GM21576 (cell line): ENCODE results near the gene GAPVD1.
"Not testable (repeated sequence)": the region's sequence is repeated elsewhere in the genome, so short reads cannot be mapped to it uniquely, and the experiment has no call there.

Source experiments
- ATAC-seq: cut with Tn5 transposase; IDR thresholded peaks from one replicate; pipeline ENCODE4 v1.9.1; 2021; ENCODE audit warnings: mild to moderate bottlenecking, moderate library complexity; ENCODE audit not compliant: unreplicated experiment

GAPVD1 gene, protein sequence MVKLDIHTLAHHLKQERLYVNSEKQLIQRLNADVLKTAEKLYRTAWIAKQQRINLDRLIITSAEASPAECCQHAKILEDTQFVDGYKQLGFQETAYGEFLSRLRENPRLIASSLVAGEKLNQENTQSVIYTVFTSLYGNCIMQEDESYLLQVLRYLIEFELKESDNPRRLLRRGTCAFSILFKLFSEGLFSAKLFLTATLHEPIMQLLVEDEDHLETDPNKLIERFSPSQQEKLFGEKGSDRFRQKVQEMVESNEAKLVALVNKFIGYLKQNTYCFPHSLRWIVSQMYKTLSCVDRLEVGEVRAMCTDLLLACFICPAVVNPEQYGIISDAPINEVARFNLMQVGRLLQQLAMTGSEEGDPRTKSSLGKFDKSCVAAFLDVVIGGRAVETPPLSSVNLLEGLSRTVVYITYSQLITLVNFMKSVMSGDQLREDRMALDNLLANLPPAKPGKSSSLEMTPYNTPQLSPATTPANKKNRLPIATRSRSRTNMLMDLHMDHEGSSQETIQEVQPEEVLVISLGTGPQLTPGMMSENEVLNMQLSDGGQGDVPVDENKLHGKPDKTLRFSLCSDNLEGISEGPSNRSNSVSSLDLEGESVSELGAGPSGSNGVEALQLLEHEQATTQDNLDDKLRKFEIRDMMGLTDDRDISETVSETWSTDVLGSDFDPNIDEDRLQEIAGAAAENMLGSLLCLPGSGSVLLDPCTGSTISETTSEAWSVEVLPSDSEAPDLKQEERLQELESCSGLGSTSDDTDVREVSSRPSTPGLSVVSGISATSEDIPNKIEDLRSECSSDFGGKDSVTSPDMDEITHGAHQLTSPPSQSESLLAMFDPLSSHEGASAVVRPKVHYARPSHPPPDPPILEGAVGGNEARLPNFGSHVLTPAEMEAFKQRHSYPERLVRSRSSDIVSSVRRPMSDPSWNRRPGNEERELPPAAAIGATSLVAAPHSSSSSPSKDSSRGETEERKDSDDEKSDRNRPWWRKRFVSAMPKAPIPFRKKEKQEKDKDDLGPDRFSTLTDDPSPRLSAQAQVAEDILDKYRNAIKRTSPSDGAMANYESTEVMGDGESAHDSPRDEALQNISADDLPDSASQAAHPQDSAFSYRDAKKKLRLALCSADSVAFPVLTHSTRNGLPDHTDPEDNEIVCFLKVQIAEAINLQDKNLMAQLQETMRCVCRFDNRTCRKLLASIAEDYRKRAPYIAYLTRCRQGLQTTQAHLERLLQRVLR (N-terminal part only)

DNA sequence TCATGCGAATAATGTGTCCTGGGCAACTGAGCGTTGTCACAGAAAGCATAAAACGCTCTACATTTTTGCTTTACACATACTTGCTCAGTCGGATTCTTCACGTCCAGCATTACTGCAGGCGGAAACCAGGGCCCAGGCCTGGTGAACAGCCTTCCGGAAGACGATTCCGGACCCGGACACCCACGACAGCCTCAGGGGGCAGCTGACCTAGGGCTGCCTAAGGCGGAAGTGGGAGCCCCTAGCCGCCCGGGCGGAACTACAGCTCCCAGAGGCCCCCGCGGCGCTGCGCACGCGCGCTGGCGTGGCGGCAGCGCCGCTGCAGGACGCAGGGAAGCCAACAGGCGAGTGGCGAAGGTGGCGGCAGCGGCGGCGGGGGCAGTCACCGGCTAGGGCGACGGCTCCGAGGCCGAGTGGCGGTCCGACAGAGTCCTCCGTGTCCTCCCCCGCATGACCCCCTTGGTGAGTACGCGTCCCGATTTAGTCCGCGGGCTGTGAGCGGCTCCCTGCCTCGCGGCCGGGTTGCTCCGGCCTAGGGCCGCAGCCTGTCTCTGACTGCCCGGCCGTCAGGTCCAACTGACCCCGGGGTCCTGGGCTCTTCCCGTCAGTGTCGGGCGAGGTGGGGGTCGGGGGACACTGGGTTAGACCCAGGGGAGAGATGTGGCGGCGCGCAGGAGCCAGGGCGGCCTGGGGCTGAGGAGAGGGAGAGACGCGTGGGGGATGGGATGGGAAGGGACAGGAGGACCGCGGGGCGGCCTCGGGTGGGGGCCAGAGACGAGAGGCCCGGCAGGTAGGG, at the start of gene GAPVD1:
TSS of gene GAPVD1 (plus strand) at position 326 of the 793 bp plus-strand sequence. CDS start 37,096 bp downstream, outside the sequence.
- peak; percentile 91 for ATAC-seq

DNA sequence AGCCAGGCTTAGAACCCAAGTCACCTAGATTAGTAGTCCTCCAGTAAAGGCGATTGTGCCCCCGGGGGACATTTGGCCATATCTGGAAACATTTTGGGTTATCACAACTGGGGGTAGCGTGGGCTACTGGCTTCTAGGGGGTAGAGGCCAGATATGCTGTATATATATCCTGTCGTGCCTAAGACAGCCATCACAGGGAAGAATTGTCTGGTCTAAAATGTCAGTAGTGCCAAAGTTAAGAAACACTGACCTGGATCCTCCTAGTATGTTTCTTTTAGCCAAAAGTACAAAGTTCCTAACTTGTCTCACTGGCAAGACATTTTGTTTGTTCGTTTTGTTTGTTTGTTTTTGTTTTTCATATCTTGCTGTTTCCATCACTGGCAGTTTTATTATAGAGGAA, 47.4 kb upstream of the GAPVD1 start:
- no peak for ATAC-seq

DNA sequence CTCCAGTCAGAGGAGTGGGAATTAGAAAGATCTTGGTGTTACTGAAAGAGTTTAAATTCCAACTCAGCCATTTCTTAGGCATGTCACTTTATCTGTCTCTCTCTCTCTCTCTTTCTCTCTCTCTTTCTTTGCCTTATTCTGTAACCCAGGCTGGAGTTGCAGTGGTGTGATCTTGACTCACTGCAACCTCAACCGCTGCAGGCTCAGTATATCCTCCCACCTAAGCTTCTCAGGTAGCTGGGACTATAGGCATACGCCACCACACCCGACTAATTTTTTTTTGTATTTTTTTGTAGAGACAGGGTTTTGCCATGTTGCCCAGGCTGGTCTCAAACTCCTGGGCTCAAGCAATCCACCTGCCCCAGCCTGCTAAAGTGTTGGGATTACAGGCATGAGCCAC, 43.0 kb upstream of the GAPVD1 start:
- no peak for ATAC-seq

DNA sequence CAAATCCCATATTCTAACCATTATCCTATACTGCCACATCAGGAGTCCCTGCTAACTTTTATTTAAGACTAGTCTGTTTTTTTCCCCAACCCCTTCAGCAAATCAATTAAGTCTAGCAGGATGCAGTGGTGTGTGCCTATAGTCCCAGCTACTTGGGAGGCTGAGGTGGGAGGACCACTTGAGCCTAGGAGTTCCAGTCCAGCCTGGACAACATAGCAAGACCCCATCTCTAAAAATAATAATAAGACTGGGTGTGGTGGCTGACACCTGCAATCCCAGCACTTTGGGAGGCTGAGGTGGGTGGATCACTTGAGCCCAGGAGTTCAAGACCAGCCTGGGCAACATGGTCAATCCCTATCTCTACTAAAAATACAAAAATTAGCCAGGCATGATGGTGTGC, 36.8 kb upstream of the GAPVD1 start:
- not testable (repeated sequence) for ATAC-seq

DNA sequence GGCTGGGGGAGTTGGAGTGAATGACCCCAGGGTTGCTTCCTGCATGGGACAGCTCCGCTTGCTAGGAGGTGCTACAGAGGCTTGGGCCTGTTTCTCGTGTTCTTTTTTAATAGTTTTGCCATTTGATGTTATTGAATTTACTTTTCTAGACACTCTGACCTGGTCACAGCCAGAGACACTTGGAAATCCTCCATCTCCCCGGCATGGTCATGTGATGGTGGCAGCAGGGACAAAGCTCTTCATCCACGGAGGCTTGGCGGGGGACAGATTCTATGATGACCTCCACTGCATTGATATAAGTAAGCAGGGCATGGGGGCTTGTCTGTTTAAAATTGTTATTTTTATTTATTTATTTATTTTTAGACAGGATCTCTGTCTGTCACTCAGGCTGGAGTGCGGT, 33.9 kb upstream of the GAPVD1 start:
- ATAC-seq: no peak

DNA sequence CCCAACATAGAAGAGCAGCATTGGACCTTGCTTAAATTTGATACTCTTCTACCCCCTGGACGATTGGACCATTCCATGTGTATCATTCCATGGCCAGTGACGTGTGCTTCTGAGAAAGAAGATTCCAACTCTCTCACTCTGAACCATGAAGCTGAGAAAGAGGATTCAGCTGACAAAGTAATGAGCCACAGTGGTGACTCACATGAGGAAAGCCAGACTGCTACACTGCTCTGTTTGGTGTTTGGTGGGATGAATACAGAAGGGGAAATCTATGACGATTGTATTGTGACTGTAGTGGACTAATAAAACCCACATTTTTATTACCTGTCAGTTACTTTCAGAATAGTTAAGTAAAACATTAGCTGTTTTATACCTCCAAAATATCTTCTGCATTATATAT, 27.9 kb upstream of the GAPVD1 start:
- no peak for ATAC-seq

DNA sequence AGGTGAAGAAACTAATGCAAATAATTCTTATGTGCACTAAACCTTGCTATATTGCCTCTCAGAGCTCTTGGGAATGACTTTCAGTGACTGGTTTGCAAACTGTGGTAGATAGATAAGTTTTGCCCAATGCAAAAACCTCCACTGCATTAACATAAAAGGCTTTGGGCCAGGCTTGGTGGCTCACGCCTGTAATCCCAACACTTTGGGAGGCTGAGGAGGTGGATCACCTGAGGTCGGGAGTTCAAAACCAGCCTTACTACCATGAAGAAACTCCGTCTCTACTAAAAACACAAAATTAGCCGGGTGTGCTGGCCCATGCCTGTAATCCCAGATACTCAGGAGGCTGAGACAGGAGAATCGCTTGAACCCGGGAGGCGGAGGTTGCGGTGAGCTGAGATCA, 27.5 kb upstream of the GAPVD1 start:
- not testable (repeated sequence) for ATAC-seq

DNA sequence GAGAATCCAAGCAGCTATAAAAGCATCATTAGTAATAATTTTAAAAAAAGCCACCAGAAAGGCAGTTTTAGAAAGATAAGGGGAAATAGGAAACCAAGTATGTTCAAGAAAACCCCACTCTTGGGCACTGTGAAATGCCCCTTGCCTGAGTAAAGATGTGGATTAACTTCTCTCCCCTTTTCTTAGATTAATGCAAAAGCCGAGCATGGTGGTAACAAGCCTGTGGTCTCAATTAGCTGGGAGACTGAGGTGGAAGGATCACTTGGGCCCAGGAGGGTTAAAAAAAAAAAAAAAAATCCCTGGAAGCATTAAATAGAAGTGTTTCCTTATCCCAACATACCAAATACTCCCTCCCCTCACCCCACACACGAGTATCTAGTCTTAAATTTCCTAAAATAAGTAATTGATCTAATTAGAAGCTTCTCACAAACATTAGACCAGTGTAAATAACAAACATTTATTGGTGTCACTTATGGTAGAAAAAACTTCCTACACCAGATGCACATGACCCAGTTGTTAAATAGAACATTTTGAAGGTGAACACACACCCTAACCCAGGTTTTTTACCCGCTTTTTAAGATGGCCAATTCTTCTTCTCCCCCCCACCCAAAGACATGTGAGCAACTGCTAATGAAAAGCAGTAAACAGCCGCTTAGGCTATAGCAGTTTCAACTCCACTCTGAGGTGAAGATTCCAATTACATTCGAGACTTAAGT, 25.7 kb upstream of the GAPVD1 start:
- no peak for ATAC-seq

DNA sequence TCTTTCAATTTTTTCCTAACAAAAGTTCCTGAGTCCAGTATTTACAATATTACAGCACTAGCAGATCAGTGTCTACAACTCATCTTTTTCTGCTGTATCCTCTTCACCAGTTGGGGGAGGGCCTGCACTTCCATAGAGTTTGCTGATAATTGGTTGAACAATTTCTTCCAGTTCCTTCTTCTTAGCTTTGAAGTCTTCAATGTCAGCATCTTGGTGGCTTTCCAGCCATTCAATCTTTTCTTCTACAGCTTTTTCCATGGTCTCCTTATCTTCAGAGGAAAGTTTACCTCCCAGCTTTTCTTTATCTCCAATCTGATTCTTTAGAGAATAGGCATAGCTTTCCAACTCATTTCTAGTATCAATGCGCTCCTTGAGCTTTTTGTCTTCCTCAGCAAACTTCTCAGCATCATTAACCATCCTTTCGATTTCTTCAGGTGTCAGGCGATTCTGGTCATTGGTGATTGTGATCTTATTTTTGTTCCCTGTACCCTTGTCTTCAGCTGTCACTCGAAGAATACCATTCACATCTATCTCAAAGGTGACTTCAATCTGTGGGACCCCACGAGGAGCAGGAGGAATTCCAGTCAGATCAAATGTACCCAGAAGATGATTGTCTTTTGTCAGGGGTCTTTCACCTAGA, 25.0 kb upstream of the GAPVD1 start:
- not testable (repeated sequence) for ATAC-seq

DNA sequence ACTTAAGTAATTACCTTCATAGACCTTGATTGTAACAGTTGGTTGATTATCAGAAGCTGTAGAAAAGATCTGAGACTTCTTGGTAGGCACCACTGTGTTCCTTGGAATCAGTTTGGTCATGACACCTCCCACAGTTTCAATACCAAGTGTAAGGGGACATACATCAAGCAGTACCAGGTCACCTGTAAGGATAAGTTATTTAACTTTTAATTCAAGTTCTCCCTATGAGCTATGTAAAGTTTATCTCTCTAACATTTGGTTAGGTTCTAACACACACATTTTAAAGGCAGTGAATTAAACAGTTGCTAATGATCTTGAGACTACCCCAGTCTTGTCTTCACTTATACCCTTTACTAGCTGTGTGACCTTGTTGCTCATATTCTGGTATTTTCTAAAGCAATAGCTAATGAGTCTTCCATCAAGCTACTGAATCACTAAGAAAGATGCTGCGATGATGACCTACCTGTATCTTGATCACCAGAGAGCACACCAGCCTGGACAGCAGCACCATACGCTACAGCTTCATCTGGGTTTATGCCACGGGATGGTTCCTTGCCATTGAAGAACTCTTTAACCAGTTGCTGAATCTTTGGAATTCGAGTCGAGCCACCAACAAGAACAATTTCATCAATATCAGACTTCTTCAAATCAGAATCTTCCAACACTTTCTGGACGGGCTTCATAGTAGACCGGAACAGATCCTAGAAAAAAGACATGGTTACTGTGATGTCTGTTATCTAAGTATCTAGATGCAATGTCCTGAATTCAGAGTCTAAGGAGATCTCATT, 23.3 kb upstream of the GAPVD1 start:
- ATAC-seq: no peak

DNA sequence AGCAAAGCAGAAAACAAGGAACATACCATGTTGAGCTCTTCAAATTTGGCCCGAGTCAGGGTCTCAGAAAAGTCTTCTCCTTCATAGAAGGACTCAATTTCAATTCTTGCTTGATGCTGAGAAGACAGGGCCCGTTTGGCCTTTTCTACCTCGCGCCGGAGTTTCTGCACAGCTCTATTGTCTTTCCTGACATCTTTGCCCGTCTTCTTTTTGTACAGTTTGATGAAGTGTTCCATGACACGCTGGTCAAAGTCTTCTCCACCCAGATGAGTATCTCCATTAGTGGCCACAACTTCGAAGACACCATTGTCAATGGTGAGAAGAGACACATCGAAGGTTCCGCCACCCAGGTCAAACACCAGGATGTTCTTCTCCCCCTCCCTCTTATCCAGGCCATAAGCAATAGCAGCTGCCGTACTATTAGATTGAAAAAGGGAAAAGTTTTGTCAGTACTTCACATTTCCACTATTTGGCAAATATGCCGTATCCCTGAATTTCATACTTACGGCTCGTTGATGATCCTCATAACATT, 22.6 kb upstream of the GAPVD1 start:
- no peak for ATAC-seq

DNA sequence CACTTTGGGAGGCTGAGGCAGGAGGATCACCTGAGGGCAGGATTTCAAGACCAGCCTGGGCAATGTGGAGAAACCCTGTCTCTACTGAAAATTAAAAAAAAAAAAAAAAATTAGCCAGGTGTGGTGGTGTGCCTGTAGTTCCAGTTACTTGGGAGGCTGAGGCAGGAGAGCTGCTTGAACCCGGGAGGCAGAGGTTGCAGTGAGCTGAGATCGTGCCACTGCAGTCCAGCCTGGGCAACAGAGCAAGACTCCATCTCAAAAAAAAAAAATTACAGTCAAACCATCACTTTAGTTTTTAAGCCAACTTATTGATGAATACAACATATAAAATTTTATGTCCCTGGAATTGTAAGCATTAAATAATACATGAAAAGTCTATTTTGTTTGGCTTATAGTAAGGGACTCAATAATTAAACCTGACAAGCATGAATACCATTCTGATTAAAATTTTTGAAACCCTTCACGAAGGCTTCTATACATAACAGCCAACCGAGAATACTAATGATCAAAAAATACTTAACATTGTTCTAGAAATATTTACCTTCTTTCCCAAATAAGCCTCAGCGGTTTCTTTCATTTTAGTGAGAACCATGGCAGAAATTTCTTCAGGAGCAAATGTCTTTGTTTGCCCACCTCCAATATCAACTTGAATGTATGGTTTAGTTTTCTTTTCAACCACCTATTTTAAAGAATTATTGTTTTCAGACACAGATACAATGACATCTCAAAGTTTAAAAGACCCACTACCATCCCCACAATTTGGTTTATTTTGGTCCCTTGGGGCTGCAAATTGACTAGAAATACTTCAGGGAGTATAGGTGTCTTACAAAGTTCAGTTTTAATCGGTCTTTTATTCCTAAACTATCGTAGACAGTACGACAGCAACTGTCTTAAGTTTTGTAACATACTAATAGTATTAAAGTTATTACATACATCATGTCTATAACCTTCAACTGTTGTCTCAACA, 21.7 kb upstream of the GAPVD1 start:
- no peak for ATAC-seq

DNA sequence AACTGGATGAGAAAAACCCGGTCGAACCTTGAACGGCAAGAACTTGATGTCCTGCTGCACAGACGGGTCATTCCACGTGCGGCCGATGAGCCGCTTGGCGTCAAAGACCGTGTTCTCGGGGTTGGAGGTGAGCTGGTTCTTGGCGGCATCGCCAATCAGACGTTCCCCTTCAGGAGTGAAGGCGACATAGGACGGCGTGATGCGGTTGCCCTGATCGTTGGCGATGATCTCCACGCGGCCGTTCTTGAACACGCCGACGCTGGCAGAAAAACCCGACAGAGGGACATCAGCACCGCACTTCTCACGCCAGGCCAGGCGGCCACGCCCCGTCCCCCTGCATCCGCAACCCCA, 21.0 kb upstream of the GAPVD1 start:
- ATAC-seq: peak; percentile 3

DNA sequence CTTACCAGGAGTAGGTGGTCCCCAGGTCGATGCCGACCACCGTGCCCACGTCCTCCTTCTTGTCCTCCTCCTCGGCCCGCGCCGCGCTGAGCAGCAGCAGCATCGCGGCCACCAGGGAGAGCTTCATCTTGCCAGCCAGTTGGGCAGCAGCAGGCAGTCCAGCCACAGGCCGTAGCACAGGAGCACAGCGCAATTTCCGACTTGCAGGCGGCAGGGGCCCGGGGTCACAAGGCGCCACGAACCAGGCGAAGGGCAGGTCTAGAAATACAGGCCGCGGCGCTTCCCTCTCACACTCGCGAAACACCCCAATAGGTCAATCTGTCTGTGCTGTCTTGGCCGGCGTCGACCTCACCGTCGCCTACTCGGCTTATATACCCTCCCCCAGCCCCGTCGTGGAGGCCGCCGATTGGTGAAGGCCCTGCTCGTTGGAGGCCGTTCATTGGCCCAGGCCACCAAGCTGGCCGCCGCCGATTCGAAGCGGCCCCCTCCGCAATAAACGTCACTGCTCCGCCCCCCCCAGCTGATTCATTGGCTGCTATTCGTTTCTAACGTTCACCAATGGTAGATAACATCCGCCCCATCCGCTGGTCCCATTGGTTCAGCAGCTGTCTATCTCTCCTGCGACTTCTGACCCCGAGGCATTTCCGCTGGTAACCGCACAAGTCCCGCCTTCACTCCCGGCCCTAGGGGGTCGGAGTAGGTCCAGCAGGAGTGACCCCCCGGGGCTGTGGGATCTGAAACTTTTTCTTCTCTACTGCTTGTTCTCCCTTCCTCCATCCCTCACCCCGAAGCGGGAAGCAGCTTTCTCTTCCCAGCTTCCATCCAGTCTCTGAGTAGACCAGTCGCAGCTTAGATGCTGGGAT, 20.4 kb upstream of the GAPVD1 start, which contains the start of gene HSPA5:
TSS of gene HSPA5 (minus strand) at position 344 of the 863 bp plus-strand sequence. CDS start at position 127, 217 bp downstream.
- peak; percentile 88 for ATAC-seq

DNA sequence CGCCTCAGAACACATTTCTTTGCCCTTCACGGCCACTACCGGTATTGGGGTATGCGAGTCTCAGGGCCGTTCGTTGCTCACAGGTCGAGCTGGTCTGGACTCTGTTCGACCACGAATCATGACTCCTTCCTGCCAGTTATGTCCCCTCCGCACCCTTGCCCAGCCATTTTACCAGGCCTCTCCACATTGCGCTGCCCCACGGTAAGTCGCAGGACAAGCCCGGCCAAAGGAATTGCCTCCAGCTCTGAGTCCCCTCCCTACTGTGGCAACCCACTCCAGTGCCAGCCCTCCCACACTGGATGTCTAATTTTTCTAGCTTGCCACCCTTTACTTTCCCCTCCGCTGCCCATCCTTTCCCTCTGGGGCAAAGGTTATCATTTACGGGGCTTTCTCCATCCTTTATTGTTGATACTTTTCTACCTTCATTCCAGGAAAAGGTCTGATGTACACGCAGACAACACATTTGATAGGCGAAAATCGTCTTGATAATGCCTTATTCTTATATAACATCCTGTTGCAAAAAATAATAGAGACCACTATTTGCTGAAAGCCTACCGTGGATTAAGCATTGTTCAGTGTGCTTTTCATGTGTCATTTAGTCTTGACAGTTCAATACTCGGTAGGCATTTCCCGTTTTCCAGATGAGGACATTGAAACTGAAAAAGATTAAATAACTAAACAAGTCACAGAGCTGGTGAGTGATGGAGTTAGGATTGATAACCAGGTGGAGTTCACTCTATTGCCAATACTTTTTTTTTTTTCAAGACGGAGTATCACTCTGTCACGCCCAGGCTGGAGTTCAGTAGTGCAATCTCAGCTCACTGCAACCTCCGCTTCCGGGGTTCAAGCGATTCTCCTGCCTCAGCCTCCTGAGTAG, 19.5 kb upstream of the GAPVD1 start:
- peak; percentile 1 for ATAC-seq
